ENCODE results near the gene MACF1.

MACF1 gene

DNA sequence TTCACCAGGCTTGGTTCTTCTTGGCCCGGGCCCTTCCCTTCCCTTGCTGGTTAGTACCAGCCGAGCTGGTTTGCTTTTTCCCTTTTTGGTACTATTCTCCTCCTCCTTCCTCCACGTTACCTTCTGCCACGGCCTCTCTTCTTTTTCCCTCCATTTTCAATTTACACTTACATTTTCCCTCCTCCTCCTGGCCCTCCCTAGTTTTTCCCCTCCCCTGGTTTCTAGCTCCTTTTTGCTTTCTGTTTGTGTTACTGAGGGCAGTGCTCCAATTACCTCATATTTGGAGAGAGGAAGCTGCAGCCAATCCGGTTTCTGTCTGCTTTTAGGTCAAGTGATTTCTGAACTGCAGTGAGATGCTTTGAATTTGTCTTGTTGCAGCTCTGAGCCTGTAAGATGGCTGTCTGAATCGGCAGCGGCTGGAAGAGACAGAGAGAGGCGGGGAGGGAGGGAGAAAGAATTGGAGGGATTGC is 63.7 kb downstream of the MACF1 start:
- DNase-seq (ENCODE audit: low read depth): peak; percentile 70

DNA sequence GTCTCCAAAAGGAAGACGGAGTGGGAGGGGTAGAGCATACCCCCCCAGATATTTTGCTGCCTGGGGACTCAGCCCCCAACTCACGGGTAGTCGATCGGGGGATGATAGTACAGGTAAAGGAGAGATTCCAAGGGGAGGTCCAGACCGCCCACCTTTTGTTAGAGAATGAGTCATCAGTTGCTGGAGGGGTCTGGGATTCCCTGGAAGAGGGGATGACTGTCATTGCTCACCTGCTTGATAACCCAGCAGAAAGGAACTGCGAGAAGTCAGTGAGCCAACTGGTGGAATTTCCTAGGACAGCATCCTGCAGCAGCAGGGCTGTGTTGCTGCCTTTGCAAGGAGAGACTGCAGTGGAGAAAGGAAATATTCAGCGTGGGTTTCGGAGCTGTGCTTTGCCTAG is 64.4 kb downstream of the MACF1 start:
- DNase-seq (ENCODE audit: low read depth): no peak

DNA sequence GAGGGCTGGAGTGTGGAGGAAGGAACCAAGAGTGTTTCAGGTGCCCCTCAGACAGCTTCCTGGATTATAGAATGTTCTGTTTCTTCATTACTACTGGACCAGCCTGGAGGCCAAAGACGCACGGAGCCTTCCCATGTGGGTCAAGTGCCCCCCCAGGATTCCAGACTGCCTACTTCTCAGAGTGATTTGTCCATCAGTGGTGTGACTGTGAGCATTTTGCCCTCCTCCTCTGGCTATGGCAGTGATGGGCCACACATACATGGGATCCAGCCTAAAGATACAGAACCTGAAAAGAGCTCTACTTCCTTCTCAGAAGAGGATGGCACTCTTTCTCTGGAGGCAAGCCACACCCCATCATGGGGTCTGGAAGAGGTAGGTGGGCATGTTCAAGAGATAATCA is 64.9 kb downstream of the MACF1 start:
- DNase-seq (ENCODE audit: low read depth): no peak

DNA sequence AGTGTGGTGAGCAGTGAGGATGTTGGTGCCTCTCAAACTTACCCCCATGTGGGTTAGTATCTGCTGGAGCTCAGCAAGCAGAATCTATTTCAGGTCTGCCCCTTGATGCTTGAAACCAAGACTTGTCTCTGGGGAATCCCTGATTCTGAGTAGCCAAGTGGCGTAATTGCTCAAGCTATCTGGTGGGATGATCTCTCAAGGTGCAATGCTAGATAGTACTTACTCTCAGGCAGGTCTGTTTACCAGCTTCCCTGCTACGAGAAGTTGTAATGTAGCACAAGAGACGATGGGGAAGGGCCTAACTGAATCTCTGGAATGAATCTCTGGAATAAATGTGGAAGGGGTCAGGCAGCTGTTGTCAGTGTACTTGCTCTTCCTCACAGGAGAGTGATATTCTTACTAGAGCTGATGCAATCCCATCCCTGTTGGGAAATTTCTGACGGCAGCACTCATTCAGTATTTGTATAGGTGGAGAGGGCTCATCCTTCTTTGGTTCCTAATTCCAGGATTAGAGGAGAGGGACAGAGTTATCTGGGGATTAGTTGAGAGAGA is 65.4 kb downstream of the MACF1 start:
- no peak for DNase-seq (ENCODE audit: low read depth)

DNA sequence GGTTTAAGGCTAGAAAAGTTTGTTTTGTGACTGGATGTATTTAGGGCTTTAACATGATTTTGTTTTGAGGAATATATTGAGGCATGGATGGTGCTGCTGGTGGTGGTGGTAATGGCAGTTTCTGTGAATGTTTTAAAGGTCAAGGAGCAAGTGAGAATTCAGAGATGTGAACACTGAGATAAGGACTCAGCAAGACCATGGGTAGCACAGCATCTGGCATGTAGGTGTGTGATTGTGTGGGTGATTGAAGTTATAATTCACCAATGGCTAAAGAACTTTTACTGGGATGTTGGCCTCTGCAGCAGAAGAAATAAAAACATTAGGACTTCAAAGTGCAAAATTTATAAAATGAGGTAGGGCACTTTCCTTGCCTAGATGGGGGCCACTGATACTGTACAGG is 65.9 kb downstream of the MACF1 start:
- DNase-seq (ENCODE audit: low read depth): no peak

DNA sequence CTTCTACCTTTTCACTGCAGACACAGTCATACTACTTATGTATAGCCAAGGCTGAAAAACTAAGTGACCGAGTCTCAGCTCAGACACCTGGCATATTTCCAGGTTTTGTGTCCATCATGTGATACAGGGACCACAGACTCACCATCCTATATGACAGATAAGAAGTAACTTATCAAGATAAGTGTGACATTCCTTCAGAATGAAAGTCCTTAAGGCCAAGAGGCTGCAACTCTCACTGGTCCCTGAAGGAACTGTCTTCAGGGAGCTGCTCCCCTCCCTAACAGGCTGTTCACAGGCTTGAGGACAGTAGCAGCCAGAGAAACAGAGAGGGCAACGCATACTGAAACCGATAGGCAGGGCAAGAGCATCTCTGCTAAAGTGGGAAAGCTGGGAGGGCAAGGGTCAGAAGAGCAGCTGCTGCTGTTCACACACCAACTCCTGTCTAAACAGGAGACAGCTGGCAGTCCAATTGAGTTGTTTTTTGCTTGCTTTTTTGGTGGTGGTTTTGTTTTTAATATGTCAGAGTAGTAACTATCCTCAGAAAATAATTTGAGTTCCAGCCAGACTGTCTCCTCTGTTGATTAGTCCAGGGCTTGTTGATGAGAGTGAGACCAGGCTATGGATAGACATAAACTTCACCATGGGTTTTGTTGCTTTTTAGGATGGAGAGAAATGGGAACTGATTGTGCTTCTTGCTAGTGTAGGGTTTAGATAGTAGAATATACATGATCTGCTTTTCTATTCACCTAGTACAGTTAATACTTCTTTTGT is 67.7 kb downstream of the MACF1 start:
- no peak for DNase-seq (ENCODE audit: low read depth)

DNA sequence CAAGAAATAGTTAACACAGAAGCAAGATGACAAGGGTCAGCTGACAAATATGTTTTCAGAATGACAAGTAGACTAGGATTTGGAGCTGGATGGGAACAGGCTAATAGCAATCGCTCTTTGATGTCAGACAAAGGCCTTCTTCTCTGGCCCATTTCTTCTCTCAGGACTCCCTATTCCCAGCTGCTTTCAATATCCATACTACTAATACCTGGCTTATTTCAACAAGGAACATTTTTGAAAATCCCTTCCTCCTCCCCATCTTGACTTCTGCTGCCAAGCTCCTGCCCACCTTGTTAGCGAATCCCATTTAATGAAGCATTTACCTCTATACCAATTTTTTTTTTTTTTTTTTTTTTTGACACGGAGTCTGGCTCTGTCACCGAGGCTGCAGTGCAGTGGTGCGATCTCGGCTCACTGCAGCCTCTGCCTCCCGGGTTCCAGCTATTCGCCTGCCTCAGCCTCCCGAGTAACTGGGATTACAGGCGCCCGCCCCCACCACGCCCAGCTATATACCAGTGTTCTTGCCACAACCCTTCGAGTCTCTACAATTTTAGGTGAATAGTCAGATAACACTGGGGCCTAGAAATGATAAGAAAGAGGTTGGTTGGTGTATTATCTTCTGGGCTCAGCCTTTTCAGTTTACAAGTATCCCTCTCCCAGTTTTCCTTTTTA is 68.4 kb downstream of the MACF1 start:
- no peak for DNase-seq (ENCODE audit: low read depth)

DNA sequence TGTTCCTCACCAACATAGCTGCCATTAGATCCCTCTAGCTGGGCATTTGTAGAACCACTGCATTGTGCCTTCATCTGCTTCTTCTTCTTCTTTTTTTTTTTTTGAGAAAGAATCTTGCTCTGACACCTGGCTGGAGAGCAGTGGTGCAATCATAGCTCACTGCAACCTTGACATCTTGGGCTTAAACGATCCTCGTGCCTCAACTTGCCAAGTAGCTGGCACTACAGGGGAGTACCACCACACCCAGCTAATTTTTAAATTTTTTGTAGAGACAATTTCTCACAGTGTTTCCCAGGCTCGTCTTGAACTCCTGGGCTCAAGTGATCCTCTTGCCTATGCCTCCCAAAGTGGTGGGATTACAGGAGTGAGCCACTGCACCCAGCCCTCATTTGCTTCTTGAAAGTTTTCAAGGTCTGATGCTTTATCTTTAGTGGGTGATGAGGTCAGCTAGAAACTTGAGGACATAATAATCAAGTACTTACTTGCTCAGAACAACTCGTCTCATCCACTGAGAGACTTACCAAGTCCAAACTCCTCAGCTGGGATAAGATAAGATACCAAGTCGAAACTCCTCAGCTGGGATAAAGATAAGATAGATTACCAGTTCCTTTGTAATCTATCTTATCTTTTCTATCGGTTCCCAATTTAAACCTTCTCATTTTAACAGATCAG is 71.5 kb downstream of the MACF1 start:
- DNase-seq (ENCODE audit: low read depth): no peak

DNA sequence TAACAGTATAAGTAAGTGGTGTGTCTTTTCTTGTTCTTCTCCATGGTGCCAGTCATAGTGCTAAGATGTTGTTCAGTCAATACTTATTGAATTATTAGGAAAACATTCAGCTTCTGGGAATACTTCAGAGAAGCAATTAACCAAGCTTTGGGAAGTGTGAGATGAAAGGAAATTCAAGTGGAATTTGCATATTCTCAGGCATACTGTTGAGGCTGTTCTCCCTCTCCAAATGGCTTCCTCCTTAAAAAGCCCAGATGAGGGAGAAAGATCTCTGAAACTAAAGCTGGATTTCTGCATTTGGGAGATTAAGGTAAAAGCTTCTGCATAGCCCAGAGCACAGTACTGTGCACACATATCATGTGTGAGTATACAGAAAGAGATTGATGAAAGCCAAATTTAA is 73.4 kb downstream of the MACF1 start:
- no peak for DNase-seq (ENCODE audit: low read depth)

DNA sequence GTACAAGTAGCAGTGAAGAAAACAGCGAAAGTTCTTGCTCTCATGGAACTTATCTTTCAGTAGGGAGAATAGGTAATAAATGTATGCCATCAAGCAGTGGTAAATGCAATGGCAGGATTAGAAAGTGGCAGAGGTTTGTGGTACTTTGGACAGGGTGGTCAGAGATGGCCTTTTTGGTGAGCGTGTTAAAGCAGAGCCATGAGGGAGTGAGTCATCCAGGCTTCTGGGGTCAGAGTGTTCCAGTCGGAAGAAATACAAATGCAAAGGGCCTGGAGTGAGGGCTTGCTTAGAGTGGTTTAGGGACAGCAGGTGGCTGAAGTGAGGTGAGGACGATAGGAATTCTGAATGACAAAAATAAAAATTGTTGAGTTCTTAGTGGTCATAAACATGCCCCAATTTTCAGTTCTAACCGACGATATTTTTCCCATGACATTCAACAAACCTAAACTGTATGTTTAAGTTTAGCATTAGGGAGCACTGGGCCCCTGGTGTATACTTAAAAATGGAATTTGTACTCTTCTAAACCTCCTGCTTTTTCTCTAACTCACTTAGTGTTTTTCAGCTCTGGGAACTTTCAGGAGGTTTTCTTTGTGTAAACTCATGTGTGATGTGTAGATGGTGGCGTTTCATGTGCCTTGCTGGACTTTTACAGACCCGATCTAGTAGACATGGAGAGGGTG is 78.2 kb downstream of the MACF1 start:
- DNase-seq (ENCODE audit: low read depth): no peak

DNA sequence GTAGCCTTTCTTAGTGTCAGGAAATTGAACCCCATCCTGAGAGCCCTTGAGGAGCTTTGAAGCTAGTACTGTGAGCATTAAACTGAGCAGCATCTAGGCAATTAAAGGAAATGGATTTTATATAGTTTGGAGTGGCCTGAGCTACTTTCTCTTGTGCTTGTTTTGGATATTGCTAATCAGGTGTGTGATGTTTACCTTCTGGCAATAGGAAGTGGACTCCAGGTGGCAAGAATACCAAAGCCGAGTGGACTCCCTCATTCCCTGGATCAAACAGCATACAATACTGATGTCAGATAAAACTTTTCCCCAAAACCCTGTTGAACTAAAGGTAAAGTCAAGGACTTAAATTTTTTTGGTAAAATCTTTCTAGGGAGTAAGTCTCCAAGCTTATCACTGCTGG is 79.4 kb downstream of the MACF1 start:
- DNase-seq (ENCODE audit: low read depth): no peak

DNA sequence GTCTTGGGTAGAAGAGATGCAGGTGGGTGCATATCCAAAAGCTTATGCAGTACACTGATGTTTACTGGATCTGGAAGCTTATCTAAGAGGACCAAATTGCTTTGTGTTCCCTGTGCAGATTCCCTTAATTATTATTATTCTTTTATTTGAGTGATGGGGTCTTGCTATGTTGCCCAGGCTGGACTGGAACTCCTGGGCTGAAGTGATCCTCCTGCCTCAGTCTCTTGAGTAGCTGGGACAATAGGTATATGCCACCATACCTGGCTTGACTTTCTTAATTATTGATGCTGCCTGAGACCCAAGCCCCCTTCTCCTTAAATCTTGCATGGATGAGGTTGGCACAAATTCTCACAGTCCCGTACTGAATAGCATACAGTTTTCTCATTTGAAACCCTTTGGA is 83.0 kb downstream of the MACF1 start:
- DNase-seq (ENCODE audit: low read depth): no peak

DNA sequence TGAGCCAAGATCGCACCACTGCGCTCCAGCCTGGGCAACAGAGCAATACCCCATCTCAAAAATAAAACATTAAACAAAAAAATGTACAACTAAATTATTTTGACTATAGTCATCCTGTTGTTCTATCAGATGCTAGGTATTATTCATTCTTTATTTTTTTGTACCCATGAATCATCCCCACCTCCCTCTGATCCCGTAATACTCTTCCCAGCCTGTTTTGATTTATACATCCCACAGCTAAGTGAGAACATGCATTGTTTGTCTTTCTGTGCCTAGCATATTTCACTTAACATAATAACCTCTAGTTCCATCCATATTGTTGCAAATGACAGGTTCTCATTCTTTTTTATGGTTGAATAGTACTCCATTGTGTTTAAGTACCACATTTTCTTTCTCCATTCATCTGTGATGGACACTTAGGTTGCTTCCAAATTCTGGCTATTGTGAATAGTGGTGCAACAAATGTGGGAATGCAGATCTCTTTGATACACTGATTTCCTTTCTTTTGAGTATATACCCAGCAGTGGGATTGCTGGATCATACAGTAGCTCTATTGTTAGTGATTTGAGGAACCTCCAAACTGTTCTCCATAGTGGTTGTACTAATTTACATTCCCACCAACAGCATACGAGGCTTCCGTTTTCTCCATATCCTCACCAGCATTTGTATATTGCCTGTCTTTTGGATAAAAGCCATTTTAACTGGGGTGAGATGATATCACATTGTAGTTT is 84.4 kb downstream of the MACF1 start:
- DNase-seq (ENCODE audit: low read depth): no peak

DNA sequence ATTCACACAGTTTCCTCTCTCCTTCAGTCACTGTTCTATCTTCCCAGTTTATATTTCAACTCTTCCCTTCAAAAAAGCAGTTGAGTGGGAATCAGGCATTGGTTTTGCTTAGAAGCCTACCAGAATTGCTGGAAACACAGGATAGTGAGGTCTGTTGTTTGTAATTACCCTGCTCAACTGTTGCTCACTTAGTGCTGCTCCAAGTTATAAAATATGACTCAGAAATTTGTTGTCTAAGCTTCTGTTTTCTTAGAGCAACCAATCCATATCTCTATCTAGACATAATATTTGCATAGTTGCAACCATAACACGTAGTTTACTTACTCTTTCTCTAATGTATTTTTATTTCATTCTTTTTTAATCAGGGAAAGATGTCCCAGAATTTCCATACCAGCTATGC is 87.9 kb downstream of the MACF1 start:
- DNase-seq (ENCODE audit: low read depth): no peak

DNA sequence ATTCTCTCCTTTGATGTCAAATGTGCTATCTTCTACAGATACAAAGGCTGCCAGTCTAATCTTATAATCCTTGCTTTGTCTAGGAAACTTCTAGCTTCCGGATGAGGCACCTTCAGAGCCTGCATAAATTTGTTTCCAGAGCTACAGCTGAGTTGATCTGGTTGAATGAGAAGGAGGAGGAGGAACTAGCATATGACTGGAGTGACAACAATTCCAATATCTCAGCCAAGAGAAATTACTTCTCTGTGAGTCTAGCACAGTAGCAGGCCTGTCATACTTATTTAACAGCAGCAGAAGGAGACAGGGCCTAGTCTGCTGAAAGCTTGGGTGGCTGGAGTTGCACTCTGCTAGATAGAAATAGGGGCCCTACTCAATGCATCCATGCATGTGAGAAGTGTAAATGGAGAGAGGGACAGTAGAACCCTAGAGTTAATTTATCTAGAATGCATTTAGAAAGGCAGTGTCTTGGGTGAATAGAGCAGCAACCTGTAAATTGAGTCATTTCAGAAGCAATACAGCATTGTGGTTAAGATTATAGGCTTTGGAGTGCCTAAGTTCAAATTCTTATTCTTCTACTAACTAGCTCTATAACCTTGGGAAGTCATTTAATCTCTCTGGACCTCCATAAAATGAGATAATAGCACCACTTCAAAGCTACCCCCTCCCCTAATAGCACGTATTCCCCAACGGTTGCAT is 89.0 kb downstream of the MACF1 start:
- peak; percentile 56 for DNase-seq (ENCODE audit: low read depth)

DNA sequence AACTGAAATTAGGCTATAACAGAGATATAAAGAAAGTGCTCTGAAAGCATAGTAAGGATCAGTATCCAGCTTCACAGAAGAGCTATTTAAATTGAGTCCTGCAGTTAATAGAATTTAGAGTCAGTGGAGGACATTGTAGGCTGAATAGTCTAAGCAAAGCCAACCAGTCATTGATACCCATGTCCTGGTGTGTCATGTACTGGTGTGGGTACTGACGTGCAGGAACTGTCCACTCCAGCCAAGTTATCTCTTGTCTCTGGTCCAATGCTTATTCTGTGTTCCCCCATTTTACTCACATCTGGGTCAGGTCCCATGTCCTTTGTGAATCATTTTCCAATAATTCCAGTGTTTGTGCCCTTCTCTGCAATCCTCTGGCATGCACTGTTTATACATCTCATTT is 90.0 kb downstream of the MACF1 start:
- DNase-seq (ENCODE audit: low read depth): no peak

DNA sequence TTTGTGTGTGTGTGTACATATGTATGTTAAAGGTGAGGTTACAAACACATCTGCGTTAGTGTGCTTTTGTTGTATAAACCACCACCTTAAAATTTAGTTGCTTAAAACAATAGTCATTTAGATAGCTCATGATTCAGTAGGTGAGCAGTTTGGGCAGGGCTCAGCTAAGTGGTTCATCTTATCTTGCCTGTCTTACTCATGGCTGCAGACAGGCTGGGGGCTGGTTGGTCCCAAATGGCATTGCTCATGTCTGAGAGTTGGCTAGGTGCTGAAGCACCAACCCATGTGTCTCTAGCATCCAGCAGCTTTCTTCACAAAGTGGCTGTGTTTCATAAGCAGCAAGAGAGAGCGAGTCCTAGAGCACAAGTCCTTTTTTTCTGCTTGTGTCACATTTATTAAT is 91.4 kb downstream of the MACF1 start:
- no peak for DNase-seq (ENCODE audit: low read depth)

DNA sequence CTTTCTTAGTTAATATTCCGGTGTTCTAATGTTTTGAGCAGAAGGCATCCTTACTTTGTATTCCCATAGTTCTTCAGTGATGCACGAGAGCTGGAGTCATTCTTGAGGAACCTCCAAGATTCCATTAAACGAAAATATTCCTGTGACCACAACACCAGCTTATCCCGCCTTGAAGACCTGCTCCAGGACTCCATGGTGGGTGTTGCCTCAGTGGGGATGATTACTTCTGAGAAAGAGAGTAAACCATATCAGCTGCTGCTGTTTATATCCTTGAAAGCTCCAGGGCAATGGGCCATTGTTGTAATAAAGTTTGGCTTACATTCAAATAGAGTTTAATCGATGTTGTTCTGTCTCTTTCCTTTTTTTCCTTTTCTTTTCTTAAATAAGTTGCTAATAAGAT is 93.1 kb downstream of the MACF1 start:
- peak; percentile 40 for DNase-seq (ENCODE audit: low read depth)

DNA sequence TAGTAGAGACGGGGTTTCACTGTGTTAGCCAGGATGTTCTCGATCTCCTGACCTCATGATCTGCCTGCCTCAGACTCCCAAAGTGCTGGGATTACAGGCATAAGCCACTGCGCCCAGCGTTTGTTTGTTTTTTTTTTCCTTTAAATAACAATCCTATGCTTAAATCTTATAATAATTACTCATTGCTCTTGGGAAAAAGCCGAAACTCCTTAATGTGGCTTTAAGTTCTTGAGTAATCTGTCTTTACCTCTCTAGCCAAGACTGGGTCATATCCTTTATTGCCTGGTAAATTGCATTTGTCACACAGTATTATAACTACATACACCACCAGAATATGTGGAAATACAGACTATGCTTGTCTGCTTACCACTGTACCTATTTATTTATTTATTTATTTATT is 97.1 kb downstream of the MACF1 start:
- DNase-seq (ENCODE audit: low read depth): no peak

DNA sequence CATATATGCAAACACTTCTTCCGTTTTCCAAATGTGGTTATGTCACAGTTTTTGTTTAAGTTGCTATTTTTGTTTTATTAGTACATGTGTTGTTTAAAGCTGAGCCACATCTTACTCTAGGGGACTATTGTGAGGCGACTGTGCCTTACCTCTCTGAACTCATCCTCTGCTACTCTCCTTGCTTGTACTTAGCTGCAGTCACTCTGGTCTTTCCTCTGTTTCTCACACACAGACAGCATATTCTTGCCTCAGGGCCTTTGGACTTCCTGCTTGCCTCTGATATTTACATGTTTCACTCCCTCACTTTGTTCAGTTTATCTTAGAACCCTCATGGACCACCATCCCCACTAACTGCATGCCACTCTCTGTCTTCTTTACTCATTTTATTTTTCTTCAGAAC is 101.1 kb downstream of the MACF1 start:
- no peak for DNase-seq (ENCODE audit: low read depth)

DNA sequence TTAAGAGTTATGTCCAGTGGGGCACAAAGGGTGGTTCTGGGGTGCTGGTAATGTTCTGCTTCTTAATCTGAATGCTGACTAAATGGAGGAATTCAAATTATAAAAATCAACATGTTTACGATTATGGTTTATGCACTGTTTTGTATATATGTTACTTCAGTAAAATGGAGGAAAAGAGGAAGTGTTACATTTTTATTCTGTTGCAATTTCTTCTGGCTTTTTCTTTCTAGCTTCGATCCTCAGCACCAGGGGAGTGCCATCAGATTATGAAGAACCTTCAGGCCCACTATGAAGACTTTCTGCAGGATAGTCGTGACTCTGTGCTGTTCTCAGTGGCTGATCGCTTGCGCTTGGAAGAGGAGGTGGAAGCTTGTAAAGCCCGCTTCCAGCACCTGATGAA is 105.5 kb downstream of the MACF1 start:
- DNase-seq (ENCODE audit: low read depth): no peak

Data from GM04503 (cell line).